ENCODE data around the gene ELAVL4.

Gene ELAVL4

DNA sequence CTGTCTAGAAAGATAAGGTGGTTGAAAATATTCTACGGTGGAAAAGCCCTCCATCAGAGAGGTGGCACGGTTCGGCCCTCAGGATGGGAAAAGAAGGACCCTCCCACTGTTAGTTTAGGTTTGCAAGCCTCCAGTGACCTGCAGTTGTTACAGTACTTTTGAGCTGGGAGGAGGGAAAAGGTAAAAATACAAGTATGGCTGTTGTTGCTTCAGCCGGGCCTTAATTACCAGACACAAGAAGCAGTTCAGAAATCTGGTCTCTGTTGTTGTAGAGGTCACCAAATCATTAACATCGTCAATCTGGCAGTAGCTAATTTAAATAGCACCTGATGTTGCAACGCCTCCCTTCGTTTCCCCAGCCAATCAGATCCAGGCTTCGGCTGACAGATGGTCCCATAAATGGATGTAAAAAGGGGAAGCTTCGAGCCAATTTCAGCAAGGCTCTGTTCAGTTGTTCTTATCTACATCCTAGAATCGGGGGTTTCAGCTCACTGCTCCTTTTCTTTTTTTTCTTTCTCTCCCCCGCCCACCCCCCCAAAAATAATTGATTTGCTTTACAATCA is at the start of gene ELAVL4:
ELAVL4 (plus strand) TSS at position 424 of the 563 bp plus-strand sequence. CDS start 270 bp downstream, outside the sequence.
- no peak for DNase-seq (ENCODE audit: low spot score)

DNA sequence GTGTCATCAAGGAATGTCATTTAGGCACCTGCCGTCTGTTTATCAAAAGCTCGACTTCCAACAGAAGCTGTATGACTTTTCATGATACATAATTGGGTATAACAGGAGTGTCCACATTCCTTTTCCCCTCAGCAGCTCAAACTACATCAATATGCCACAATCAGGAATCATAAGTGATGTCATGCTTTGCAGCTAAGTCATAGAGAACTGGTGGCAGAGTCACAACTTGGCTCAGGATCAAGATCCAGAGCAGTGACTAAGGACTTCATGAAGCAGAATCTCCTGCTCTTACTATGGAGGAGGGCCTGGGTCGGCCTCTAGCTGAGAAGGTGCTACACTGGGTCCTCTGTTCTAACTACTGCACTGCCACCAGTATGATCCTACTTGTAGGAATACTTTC is 48.4 kb upstream of the ELAVL4 start:
- peak; percentile 80 for DNase-seq (ENCODE audit: low spot score)

DNA sequence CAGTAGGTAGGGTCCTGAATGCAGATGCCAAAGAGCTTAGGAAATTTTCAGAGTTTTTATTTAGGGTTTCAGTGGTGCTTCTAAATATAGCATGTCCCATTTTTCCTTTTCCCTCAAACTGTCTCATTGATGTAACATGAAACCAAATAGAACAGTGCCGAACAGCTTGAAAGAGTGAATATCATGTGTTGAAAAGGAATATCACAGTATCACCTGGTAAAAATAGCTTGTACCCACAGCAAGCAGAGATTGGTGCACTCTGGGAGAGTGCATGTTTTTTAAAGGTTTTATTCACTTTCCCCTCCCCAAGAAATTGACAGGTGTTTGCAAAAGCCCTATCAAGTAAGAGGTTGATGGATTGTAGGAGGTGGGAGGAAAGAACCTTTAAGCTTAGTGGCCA is 41.9 kb upstream of the ELAVL4 start:
- no peak for DNase-seq (ENCODE audit: low spot score)

DNA sequence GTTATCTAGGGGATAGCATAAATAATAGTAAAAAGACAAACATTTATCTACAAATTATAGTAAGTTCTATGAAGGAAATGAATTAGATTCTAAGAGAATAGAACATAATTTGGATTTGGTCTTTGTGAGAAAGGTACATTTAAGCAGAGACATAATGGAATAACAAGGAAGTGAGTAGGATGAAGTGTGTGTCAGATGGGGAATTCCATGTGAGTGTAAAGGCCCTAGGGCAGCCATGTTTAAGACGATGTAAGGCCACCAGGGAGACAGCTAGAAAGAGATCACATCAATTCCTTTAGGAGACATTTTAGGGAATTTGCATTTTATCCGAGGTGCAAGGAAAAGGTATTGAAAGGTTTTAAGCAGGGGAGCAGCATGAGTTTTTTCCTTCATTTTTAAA is 33.8 kb upstream of the ELAVL4 start:
- no peak for DNase-seq (ENCODE audit: low spot score)

DNA sequence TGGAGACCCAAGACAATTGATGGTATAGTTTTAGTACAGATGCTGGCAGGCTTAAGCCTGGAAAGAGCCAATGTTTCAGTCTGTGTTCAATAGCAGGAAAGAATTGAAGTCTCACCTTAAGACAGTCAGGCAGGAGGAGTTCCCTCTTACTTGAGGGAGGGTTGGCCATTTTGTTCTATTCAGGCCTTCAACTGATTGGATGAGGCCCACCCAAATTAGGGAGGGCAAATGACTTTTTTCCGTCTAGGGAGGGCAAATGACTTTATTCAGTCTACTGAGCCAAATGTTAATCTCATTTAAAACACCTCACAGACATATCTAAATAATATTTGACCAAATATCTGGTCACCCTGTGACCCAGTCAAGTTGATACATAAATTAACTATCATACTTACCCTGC is 31.4 kb upstream of the ELAVL4 start:
- no peak for DNase-seq (ENCODE audit: low spot score)

DNA sequence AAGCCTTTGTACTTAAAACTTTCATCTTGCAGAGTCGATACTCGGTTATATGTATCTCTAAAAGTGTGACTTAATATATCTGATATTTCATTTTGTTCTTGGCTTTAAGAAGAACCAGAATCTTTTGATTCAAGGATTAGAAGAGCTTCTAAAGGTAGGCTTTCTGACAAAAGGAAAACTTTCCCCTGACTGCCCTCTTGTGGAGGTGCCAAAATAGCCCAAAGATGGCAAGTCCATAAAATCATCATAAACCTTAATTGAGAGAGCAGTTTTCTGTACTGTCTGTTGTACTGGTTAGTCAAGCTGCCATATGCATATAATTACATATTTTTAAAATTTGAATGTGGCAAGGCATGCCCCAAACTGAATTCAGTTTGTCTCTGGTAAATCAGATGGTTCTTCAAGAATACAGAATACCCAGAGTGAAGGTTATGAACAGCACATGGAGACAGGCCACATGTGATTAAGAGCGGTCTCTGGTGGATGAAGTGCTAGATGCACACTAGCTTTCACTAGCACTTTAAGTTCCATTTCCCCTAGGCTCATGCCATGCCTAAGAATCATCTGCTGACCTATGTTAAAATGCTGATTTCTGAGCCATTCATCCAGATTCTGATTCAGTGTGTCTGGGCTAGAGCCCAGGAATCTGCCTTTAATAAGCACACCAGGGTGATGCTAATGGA is 27.7 kb upstream of the ELAVL4 start:
- peak; percentile 42 for DNase-seq (ENCODE audit: low spot score)

DNA sequence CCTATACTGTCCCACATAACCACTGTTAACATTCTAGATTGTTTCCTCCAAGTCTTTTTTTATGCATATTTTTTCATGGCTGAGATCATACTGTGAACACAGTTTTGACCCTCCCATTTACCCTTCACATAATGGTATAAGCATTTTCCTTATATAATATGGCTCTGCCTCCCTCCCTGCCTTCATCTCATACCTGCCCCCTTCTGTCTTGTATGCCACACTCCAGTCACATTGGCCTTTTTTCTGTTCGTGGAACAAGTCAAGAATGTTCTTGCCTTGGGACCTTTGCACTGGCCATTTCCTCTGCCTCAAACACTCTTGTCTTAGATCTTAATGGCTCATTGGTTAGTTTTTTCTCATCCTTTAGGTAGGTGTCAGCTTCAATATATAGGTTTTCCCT is 24.3 kb upstream of the ELAVL4 start:
- DNase-seq (ENCODE audit: low spot score): no peak

DNA sequence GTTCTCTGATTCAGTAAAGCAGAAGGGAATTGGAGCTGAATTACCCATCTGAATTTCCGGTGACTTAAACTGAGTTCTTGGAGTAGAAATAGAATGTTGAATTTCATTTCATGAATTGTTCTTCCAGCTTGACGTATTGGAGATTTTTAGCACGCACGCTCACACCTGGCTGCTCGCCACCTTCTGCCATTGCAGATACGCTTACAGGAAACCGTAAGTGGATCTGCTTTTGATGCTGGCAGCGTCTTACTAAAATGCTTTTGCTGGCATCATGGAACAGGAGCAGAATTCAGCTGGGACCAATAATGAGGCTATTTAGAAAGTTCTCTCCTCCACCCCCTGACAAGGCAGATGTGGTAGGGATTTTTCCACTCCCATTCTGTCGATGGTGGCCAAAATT is 17.7 kb upstream of the ELAVL4 start:
- DNase-seq (ENCODE audit: low spot score): no peak

DNA sequence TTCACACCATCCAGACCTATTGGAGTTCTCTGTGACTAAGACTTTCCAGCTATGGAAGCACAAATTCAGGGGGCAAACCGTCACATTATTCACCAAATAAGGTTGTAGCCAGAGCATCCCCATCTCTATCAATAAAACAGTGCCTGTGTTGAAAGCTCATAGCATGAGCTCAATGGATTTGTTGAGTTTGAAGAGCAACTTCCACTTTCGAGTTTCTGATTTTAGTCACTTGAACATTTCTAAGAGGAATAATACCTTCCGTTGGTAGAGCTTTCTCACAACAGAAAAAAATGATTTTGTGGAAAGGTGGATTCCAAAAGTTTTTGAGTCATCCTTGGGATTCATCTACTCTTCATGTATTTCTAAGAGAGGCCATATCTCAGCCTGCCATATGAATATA is 13.0 kb upstream of the ELAVL4 start:
- DNase-seq (ENCODE audit: low spot score): no peak

DNA sequence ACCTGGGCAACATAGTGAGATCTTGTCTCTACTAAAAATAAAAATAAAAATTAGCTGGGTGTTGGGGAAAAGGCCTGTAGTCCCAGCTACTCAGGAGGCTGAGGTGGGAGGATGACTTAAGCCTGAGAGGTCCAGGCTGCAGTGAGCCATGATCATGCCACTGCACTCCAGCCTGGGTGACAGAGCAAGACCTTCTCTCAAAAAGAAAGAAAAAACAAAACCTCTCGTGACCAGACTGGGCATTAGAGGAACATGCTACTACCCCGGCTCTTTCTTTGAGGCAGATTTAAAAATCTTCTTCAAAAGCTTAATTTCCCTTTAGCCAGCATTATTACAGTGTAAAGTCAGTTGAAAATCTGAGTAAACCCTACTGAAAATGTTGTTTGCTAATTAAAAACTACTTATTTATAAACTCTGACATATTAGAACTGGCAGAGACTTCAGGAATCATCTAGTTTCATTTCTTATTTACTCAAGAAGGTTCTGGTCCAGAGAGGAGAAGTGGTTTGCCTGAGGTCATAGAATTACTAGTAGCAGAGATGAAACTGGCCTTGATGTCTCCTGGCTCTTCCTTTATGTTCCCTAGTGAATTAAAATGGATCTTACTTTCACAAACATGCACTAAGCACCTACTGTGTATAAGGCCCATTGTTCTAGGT is 11.6 kb upstream of the ELAVL4 start:
- DNase-seq (ENCODE audit: low spot score): no peak

DNA sequence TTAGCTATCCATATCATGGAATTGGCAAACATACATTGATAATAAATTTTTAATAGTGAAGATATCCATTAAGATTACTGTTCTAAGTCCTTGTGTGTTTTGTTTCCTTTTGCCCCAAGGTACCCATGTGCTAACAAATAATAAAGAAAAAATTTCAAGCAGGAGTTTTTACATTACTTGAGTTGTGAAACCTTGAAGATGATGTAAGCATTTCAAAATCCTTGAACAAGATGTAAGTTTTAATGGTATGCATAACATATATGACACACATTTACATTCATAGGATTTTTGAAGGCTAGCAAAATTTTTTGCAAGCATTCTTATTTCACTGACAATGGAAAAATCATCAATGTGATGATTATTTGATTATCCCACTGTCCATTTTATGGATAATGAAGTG is 10.9 kb upstream of the ELAVL4 start:
- no peak for DNase-seq (ENCODE audit: low spot score)

DNA sequence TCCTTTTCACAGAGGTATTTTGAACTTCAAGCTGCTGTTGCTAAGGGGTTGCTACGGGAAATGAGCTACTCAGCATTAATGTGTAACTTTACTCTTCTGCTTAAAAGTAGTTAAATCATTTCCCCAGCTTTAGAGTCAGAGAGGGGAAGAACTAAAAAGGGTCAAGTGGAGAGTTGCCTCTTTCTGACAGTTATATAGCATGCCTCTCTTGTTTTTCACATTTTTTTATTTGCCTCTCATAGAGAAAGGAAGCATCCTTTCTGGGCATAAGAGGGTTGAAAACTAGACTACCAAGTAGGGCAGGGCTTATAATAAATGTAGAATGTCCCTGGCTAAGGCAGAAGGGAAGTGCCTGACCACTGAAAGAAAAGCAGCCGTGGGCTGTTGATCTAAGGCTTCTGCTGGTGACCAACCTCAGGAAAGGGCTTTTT is 10.1 kb upstream of the ELAVL4 start:
- no peak for DNase-seq (ENCODE audit: low spot score)

DNA sequence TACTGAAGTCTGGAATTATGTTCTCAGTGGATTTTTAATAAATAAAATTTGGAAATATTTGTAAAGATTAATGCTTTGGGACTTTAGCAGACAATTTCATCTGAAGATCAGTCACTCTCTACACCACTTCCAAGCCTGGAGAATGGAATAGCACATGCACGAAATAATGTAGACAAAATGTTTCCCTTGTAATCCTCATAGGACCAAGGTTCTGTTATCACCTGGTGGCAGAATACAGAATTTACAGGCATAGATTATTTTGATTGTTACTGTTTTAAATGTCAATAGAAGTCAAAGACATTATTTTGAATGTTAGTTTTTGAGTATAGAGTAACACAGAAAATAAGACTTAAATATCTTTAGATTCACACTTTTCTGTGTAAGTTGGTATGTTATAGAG is 9.1 kb upstream of the ELAVL4 start:
- peak; percentile 3 for DNase-seq (ENCODE audit: low spot score)

DNA sequence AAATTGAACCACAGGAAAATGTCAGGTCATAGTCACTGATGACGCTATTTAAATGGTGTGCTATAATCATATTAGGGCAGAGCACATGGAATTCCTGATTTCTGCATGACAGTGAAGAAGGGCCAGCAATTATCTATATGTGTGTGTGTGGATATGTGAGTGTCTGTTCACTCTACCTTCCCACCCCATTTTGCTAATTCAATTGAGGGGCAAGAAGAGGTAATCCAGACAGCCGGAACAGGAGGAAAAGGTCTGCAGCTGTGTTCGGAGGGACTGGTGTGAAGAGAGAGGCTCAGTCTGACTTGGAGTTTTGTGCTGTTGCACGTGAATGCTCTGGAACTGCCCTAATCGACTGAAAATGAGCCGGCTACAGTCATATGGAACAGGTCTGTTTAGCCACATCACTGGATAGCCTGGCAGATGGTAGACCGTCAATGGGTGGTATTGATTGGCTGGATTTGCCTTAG is 5.1 kb upstream of the ELAVL4 start:
- no peak for DNase-seq (ENCODE audit: low spot score)

DNA sequence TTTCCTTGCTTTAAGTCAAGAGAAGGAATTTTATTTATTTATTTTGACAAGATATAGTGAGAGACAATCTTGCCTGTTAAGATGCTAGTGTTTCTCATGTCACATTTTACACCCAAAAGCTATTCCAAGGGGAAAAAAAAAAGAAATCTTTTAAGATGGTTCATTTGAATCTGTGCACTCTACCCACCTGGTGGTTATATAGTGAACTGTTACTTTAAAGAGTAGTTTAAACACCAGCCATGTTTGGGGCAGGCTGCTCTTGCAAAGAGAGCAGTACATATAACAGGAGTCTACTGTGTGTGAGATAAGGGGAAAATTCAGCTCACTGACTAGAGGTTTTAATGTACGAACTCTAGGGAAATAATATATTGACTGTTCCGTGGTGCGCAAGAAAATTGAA is 3.3 kb upstream of the ELAVL4 start:
- DNase-seq (ENCODE audit: low spot score): peak; percentile 25

DNA sequence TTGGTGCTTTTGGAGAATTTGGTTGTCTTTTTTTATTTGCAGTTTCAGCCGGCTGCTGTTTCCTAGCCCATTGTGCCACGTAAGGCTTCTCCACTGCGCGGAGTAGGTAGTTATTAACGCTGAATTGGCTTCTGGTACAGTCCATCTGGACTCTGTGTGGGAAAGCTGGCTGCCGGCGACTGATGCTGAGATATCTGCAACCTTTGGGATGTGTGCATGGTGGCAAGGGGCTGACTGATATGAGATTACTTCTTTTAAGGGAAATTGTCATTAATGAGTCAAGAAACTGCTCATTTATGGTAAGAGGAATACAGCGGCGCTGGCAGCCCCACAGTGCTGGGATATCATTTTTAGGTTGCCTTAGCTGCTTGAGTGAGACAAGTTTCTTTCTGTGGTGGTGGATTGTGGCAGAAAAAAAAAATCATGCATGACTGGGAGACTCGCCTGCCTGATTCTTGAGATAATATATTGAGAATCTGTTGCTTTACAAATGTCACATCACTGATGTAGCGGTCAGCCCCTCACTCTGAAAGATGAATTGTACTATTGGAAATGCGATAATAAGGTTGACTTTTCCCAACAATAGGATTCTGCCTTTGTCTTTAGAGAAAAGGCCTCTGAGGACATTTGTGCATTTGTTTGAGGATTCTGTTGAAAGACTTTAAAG is 2.5 kb upstream of the ELAVL4 start:
- DNase-seq (ENCODE audit: low spot score): no peak

DNA sequence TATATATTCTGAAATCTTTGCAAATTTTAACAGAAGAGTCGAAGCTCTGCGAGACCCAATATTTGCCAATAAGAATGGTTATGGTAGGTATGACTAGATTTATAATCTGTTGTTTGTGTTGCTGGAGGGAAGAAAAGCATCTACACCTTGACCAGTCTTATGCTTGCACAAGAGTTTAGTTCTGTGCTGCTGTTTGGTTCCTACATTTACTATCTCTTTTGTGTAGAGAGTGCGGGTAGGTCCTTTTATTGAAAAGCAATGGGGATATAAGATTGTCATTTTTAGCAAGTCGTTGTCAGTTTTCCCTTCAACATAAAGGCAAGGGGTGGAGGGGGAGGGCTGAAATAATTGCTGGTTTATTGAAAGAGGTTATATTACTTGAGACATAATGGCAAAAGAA is 396 bp downstream of the ELAVL4 start:
- DNase-seq (ENCODE audit: low spot score): no peak

DNA sequence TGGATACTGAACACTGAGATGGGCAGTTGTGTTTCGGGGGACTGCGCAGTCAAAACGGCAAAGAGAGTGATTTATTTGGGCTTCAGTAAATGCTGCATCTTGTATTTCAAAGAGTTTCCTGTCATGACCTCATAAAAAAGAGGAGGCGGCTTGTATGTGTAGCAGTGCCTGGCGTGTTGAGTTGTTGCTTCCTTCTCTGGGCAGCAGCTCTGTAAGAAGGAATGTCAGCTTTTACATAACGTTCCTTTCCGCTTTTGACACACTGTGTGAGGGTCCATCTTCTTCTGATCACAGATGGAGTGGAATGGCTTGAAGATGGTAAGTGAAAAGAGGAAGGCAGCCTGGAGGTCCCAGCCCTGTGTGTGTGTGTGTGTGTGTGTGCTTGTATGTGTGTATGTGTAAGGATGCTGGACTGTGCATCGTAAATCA is 941 bp downstream of the ELAVL4 start:
- no peak for DNase-seq (ENCODE audit: low spot score)

DNA sequence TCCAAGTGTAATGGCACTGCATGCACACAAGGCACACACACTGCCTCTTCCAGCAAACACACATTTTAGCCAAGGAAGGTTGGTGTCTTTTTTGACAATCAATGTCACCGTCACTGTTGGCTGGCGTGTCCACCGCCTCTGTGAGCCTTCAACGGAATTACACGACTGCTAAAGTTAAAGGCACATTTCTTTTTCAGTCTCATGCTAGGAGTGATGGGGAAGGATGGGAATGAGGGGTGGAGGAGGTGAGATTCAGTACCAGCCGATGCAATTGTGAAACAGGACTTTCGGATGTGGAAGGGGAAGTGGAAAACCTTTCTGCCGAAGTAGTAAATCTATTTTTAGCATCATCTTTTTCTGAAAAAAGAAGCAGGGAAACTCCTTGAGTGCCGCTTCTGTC is 1.4 kb downstream of the ELAVL4 start:
- no peak for DNase-seq (ENCODE audit: low spot score)

DNA sequence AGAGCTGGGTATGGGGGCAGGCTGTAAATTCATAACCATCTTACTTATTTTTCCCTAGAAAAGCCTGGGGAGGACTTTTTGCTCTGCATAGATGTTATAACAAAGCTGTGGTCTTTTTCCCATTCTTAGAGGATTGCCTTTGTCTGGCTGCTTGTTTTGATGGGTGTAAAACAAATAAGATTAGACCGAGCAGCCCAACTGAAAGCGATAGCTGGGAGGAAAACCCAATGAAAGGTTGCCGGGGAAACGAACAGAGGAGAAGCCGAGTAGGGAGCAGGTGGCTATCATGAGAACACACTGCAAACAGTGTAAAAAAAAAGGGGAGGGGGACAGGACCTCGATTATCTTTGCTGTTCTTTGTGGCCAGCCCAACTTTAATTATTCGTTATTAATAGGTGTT is 1.9 kb downstream of the ELAVL4 start:
- DNase-seq (ENCODE audit: low spot score): no peak

DNA sequence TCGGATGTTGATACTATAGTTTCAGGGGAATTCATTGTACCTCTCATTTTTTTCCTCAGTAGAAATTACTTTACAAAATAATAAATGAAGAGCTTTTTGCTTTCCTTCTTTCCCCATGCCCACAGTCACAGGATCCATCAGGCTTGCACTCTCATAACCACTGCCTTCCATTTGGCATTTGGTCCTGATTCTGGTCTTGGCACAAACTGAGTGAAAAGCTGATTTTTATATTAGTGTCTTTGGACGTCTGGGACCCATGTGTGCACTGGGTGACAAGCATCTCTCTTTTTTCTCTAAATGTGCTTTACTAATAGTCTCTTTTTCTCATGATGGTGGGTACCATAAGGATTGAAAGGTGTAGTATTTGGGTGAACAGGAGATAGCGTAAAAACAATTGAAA is 2.8 kb downstream of the ELAVL4 start:
- DNase-seq (ENCODE audit: low spot score): no peak

DNA sequence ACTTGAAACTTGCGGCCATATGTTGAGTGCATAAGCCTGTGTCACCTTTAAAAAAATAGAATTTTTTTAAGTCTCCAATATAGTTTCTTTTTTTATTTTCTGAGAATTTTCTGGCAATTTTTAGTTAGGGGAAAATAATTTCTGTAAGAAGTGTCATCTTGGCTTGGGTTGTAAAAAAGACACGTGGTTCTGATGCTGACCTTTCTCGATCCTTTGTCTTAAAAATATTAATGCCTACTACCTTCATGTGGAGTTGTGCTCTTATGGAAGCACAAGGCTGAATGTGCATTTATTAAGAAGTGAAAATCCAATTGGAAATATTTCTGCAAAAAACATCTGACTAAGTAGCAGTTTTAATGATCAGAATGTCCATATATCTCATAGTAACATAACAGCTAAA is 3.5 kb downstream of the ELAVL4 start:
- DNase-seq (ENCODE audit: low spot score): no peak

DNA sequence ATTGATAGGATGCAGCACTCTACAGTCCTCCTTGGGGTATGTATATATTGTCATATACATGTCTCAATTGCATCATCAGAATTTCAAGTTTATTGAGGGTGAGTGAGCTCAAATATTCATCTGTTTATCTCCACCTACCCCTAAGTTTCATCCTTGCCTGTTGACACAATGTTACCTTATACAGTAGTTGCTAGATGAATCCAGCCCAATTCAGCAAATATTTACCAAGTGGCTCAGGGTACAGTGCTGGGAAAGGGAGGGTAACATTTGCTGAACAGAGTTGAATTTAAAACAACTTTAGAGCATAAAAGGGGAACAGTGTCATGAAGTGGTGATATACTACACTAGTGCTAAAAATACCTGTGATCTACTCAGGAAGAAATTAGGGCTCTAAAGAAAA is 14.4 kb downstream of the ELAVL4 start:
- DNase-seq (ENCODE audit: low spot score): no peak
